Endodermal cell (in vitro differentiated cells): ENCODE measurements around the gene CCDC196. TPM values are rescaled to one million over a fixed set of nuclear protein-coding genes. Genes with fewer than 3 reads are reported as not detected.

Source experiments
- DNase-seq: peaks from one replicate; pipeline ENCODE4 v3.0.0-alpha.2; 2017
- H3K27ac ChIP-seq: 2 replicates; pipeline ENCODE4 v1.5.1; 2013; ENCODE audit warnings: mild to moderate bottlenecking, low read depth, low read length, moderate library complexity
- H3K27me3 ChIP-seq: 2 replicates; pipeline ENCODE4 v1.6.1; 2013; ENCODE audit warnings: mild to moderate bottlenecking, low read length, moderate library complexity; ENCODE audit not compliant: insufficient read depth, control insufficient read depth, poor library complexity, severe bottlenecking
- H3K36me3 ChIP-seq: 2 replicates; pipeline ENCODE4 v1.7.0; 2013; ENCODE audit warnings: mild to moderate bottlenecking, low read length, moderate library complexity; ENCODE audit not compliant: control insufficient read depth, insufficient read depth
- H3K4me1 ChIP-seq: one replicate; pipeline ENCODE4 v1.7.0; 2013; ENCODE audit warnings: low read length; ENCODE audit not compliant: control insufficient read depth, insufficient read depth
- H3K4me3 ChIP-seq: 2 replicates; pipeline ENCODE4 v1.5.1; 2013; ENCODE audit warnings: mild to moderate bottlenecking, low read length, moderate library complexity
- H3K9ac ChIP-seq: 2 replicates; pipeline ENCODE4 v1.6.1; 2013; ENCODE audit warnings: mild to moderate bottlenecking, low read length, moderate library complexity; ENCODE audit not compliant: poor library complexity, severe bottlenecking; ENCODE audit errors: extremely low read depth
- H3K9me3 ChIP-seq: 2 replicates; pipeline ENCODE4 v1.6.1; 2013; ENCODE audit warnings: mild to moderate bottlenecking, low read length, moderate library complexity; ENCODE audit not compliant: control insufficient read depth
- H3K27ac Mint-ChIP-seq: 2 replicates; pipeline ENCODE4 v1.8.0; 2020; ENCODE audit warnings: mixed read lengths
- H3K27me3 Mint-ChIP-seq: 2 replicates; pipeline ENCODE4 v1.8.0; 2021; ENCODE audit warnings: mild to moderate bottlenecking, mixed read lengths; ENCODE audit not compliant: insufficient read depth
- H3K36me3 Mint-ChIP-seq: 2 replicates; pipeline ENCODE4 v1.8.0; 2020; ENCODE audit warnings: low read depth, mixed read lengths
- H3K4me1 Mint-ChIP-seq: 2 replicates; pipeline ENCODE4 v1.8.0; 2020; ENCODE audit warnings: mixed read lengths
- H3K4me3 Mint-ChIP-seq: 2 replicates; pipeline ENCODE4 v1.8.0; 2020; ENCODE audit warnings: mild to moderate bottlenecking, moderate library complexity, mixed read lengths
- H3K9me3 Mint-ChIP-seq: 2 replicates; pipeline ENCODE4 v1.8.0; 2020; ENCODE audit warnings: mild to moderate bottlenecking, mixed read lengths
- CTCF ChIP-seq: fragments of 200-600 bp; sonication (generic); conservative IDR thresholded peaks from 2 replicates; pipeline ENCODE4 v1.5.0; 2021; ENCODE audit warnings: antibody characterized with exemption, mild to moderate bottlenecking
- WGBS, 2 experiments: methylation state at CpG; one replicate each; pipeline versions ENCODE4 v1.1.5 to v1.1.7; 2013; ENCODE audit warnings: missing lambda C conversion rate in 2 of 2, mixed read lengths in 1 of 2; ENCODE audit not compliant: insufficient coverage in 1 of 2, insufficient read length in 1 of 2; 5-methylcytosine and 5-hydroxymethylcytosine counted together
- total RNA-seq, 2 donors: library from RNA; stranded (reverse); fragmentation: NEBNext Ultra II Directional in 1 of 2; extraction: Animal tissue kit (Norgen Biotek cat#: 25700) in 1 of 2; gene quantifications; 2 replicates in 1 of 2; 3 replicates in 1 of 2; pipeline ENCODE4 v1.2.1, GENCODE V29; 2021

Gene CCDC196
- total RNA-seq, 2 donors from 2014 or later = not detected

- Histone ChIP-seq H3K27me3 (no peaks in the 10 kb centered on the region), H3K4me3 (no peak overlapping the region), H3K36me3 (no peaks in the 10 kb centered on the region), H3K9me3 (peaks cover 41% of the 10 kb centered on the region), H3K4me1 (peaks cover 3% of the 10 kb centered on the region), H3K9ac (no peak overlapping the region), H3K27ac (no peak overlapping the region)
- no peak for DNase-seq
- Mint-ChIP-seq H3K27me3 (no peaks in the 10 kb centered on the region), H3K27ac (peak overlapping the region; percentile 16), H3K4me1 (peaks cover 26% of the 10 kb centered on the region), H3K36me3 (no peaks in the 10 kb centered on the region), H3K4me3 (no peak overlapping the region), H3K9me3 (peaks cover 11% of the 10 kb centered on the region)
- no peak for TF ChIP-seq CTCF
- WGBS, 2 experiments = 79 to 83% methylated on average over 2 of the region's 2 CpGs
These were observed 42.4 kb upstream of the CCDC196 start for GRCh38 chr14:66443785-66444184.

GRCh38 chr14:66444271-66444927, 41.8 kb upstream of the CCDC196 start:
- WGBS, 2 experiments = 53 to 89% methylated on average over 2 of the region's 2 CpGs
- Histone ChIP-seq H3K4me3 (peak overlapping the region; percentile 30), H3K9me3 (peaks cover 35% of the 10 kb centered on the region)

GRCh38 chr14:66445936-66446335, 40.2 kb upstream of the CCDC196 start:
- H3K9me3 Mint-ChIP-seq = no peaks in the 10 kb centered on the region
- H3K36me3 Mint-ChIP-seq = no peaks in the 10 kb centered on the region
- Histone ChIP-seq H3K27ac (no peak overlapping the region), H3K9ac (no peak overlapping the region), H3K36me3 (no peaks in the 10 kb centered on the region), H3K4me3 (no peak overlapping the region), H3K4me1 (peaks cover 3% of the 10 kb centered on the region), H3K27me3 (no peaks in the 10 kb centered on the region), H3K9me3 (peaks cover 20% of the 10 kb centered on the region)
- H3K4me1 Mint-ChIP-seq = peaks cover 26% of the 10 kb centered on the region
- no peaks in the 10 kb centered on the region for H3K27me3 Mint-ChIP-seq
- H3K27ac Mint-ChIP-seq = no peak overlapping the region
- DNase-seq = no peak
- TF ChIP-seq CTCF = no peak
- no peak overlapping the region for H3K4me3 Mint-ChIP-seq

More at GRCh38 chr14:66444271-66444927, 41.8 kb upstream of the CCDC196 start:
- no peak overlapping the region for H3K4me3 Mint-ChIP-seq
- H3K36me3 Mint-ChIP-seq = no peaks in the 10 kb centered on the region
- Histone ChIP-seq H3K27ac (no peak overlapping the region), H3K4me1 (peaks cover 3% of the 10 kb centered on the region), H3K27me3 (no peaks in the 10 kb centered on the region), H3K36me3 (no peaks in the 10 kb centered on the region), H3K9ac (no peak overlapping the region)
- H3K4me1 Mint-ChIP-seq = peaks cover 26% of the 10 kb centered on the region
- H3K9me3 Mint-ChIP-seq = peaks cover 10% of the 10 kb centered on the region
- H3K27me3 Mint-ChIP-seq = no peaks in the 10 kb centered on the region
- peak; percentile 47 for DNase-seq
- TF ChIP-seq CTCF = no peak
- peak overlapping the region; percentile 45 for H3K27ac Mint-ChIP-seq
